NCI-H146 treated with DMSO at 0.1 percent for 48 hours (cell line): ENCODE data around the gene KIF13A.
"Not testable (repeated sequence)": the region's sequence is repeated elsewhere in the genome, so short reads cannot be mapped to it uniquely, and the experiment has no call there.

Experiments
- DNase-seq: peaks from one replicate; lab custom pipeline; 2025; ENCODE audit not compliant: unreplicated experiment; lab: John Stamatoyannopoulos, UW

Gene KIF13A

GRCh38 chr6:17877196-17877894, 110.1 kb downstream of the KIF13A start:
- no peak for DNase-seq

DNA sequence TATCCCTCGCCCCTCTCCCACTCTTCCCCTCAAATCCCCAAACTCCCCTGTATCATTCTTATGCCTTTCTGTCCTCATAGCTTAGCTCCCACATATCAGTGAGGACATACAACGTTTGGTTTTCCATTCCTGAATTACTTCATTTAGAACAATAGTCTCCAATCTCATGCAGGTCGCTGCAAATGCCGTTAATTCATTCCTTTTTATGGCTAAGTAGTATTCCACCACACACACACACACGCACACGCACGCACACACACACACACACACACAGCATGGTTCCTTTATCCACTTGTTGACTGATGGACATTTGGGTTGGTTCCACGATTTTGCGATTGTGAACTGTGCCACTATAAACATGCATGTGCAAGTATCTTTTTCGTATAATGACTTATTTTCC, 112.7 kb downstream of the KIF13A start:
- no peak for DNase-seq

DNA sequence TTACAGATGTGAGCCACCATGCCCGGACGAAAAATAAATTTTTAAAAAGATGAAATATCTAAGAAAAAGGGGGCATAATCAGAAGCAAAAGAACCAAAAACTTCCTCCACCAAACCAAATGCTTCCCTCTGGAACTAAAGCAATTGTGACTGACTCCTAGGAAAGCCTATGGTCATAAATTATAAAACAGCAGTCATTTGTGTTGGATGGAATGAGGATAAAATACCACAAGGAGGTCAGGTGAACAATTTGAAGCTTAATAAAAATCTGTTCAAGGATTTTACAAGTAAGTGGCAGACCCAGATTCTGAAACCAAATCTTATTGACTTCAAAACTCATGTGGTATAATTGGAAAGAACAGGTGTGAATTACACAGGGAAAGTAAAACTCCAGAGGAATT, 114.5 kb downstream of the KIF13A start:
- no peak for DNase-seq

DNA sequence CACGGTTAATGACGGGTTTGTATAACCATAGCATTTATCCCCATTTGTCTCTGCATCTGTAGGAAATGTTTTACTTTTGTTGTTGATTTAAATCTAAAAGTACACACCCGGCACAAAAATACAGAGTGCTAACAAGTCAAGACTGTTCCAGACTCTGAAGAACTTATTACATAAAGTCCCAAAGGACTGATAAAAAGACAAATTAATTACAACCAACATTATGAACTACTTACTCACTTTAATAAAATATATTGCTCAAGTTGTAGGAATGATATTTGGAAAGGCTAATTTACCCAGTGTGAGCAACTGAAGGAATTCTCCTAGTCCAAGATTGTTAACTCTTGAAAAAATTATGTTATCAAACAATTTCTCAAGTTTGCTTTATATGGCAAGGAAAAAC, 115.6 kb downstream of the KIF13A start:
- DNase-seq = no peak

DNA sequence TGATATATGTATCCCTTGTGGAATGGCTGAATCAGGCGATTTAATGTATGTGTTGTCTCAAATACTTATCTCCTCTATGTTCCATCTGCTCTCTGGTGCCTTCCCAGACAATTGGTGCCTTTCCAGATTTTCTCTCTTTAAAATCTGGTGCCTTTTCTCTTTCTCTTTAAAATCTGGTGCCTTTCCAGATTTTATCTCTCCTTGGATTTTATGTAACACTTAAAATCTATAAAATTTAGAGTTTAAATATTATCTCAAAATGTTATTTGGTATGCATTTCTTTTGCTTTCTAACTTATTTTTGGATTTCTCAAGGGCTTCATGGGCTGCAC, 116.3 kb downstream of the KIF13A start:
- no peak for DNase-seq

- DNase-seq = no peak
These were observed 116.9 kb downstream of the KIF13A start for GRCh38 chr6:17870300-17871188.

DNA sequence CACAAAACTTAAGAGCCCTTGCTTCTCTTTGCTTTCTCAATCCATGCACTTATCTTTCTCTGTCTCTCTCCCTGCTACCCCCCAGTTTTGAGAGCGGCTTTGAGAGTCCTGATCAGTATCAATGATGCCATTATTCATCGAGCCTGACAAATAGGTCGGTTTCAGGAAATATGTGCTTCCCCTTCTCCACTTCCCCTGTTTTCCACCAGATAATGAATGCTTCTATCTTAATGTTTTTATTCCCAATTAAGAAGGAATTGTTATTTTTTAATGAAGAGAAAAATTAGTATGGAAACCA, 117.7 kb downstream of the KIF13A start:
- no peak for DNase-seq

GRCh38 chr6:17869010-17869752, 118.3 kb downstream of the KIF13A start:
- no peak for DNase-seq

DNA sequence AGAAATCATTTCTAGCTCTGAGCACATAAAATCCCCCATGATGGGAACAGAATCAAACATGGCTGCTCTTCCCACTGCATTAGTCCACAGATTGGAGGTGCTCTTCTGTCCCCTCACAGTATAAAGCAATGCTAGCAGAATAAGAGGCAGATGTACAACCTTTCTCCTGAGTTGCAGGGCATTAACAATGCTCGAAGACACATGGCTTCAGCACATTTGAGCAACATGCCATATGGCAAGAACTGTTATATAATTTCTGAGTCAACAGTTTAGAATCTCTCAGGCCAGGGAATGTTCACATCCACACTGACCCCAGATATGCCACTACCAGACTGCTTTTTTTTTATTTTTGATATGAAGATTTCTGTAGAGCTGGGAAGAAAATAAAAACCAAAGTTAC, 119.6 kb downstream of the KIF13A start:
- DNase-seq = no peak

GRCh38 chr6:17866876-17867444, 120.5 kb downstream of the KIF13A start:
- DNase-seq = no peak

DNA sequence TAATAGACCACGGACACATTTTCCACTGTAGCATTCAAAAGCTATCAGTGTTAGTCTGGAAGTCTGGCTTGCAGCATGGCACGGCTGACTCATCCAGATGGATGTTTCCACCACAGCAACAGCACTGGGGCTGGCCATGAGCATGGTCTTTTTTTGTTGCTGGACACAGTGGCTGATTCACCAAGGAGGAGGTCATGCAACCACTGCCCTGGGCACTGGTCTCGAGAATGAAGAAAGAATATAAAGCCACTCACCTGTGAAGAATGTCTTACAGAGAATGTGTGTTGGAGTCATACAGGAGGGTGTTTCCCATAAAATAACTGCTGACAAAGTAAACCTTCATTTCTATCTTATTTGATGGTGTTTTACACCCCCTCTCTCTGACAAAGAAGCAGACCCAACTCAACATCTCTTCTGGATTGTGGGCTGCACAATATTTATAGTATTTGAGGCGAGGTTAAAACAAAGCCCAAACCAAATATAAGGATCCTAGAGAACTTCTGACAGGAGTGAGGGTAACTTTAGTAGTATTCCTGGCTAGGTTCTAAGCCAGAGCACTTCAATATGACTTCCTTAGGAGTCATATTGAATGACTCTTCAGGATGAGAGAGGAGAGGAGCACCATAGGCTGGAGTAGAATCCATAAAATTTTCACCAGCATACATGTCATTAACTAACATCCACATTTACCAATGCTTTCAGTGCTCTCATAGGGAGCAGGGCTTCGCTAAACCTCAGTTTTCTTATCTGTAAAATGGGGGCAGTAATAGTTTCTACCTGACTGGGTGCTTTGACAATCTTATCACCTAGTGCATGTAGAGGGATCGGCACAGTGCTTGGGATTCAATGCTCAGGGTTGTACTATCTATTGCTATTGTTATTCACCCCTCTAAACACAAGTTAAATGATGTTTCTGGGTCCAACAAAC, 121.4 kb downstream of the KIF13A start:
- no peak for DNase-seq

DNA sequence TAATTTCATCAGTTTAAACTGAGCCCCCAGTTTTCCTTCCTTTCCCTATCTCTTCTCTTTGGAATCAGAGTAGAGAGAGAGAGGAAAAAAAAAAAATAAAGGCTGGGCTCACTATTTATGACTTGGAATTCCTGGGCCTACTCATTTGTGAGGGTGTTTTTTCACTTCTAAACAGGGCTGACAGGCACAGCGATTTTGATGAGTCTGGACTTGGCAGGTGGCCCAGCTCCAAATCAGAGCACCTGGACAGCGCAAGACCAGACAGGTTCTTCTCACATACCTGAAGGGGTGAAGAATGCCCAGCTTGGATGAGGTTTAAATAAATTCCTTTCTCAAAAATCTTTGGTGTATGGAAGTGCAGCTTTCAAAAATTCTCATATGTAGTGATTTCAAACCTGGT, 122.2 kb downstream of the KIF13A start:
- DNase-seq = no peak

DNA sequence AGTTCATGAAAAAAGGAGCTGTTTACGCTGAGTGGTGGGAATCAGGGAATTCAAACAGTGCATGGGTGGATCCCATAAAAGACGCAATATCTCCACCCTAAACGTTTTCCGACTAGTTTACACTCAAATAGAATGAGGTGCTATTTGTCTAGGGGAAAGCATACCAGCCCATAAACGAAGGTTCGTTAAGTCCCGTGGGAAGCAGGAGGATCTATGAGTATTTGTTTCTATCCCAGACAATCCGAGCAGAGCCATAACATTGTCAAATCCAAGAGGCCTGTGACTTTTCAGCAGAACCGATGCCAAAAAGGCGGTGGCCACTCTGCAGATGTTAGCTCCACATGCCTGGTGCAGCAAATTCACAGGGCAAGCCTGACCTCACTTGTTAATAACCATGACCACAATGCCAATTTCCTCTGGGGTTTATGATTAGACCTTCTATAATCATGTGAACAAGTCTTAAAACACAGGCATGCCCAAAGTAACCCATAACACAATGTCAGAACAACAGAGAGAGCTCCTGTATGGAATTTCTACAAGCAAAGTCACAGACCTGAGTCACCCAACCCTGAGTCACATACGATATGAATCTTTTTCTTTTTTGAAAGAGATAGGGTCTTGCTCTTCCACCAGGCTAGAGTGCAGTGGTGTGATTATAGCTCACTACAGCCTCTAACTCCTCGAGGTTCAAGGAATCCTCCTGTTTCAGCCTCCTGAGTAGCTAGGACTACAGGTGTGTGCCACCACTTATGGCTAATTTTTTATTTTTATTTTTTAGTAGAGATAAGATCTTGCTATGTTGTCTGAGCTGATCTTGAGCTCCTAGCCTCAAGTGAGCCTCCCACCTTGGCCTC, 123.3 kb downstream of the KIF13A start:
- no peak for DNase-seq

DNA sequence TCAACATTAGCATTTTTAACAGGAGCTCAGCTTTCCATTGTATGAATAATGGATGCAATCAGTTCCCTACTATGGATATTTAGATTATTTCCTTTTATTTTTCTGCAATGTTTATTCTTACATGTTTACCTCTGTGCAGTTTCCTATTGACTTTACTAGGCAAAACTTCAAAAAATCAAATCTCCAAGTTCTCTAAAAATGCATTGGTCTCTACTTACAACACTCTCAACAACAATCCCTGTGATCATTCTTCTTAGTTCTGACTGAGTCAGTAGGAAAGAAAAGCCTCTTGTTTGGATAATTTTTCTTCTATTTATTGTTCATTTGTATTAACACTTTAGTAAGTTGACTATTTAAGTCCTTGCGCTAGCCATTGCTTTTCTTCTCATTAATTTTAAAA, 126.1 kb downstream of the KIF13A start:
- DNase-seq = no peak

DNA sequence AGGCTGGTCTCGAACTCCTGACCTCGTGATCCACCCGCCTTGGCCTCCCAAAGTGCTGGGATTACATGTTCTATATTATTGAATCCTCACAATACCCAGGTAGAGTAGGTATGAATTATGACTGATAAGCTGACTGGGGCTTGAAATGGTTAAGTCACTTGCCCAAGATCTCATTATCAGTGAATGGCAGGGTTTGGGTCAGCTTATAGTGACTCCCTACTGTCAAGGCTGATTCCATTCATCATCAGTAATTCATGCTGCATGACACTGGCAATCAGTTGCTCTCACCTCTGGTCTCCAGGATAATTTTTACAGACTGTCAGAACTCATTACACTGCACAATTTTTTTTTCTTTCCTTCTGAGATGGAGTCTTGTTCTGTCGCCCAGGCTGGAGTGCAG, 127.6 kb downstream of the KIF13A start:
- DNase-seq = no peak

GRCh38 chr6:17858584-17858983, 128.9 kb downstream of the KIF13A start:
- no peak for DNase-seq

DNA sequence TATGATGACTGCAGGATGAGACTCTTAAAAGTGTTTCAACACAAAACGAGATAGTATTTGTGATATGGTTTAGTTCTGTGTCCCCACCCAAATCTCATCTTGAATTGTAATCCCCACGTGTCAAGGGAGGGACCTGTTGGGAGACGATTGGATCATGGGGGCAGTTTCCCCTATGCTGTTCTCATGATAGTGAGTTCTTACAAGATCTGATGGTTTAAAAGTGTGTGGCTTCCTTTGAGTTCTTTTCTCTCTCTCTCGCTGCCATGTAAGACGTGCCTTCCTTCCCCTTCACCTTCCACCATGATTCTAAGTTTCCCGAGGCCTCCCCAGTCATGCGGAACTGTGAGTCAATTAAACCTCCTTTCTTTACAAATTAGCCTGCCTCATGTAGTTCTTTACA, 130.2 kb downstream of the KIF13A start:
- DNase-seq = not testable (repeated sequence)

GRCh38 chr6:17856306-17856705, 131.1 kb downstream of the KIF13A start:
- DNase-seq = no peak

GRCh38 chr6:17855381-17855780, 132.1 kb downstream of the KIF13A start:
- no peak for DNase-seq

DNA sequence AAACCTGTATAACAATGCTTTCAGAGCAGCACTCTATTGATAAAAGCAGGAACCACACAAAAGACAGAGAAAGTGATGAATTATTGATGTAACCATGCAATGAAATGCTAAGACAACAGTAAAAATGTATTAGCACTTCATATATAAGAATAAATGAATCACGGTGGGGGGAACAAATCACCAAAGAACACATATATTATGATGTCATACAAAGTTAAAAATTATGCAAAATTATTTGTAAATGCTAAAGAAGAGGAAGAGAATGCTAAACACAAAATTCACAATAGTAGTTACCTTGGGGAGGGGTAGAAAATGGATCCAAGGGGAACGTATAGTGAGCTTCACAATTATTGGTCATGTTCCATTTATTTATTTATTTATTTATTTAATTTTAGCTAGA, 133.9 kb downstream of the KIF13A start:
- no peak for DNase-seq
